DMS53 (cell line): ENCODE results near the gene HOXA1.
"Not testable (repeated sequence)": the region's sequence is repeated elsewhere in the genome, so short reads cannot be mapped to it uniquely, and the experiment has no call there.

Source experiments
- DNase-seq: peaks from one replicate; lab custom pipeline; 2025; lab: John Stamatoyannopoulos, UW

Gene HOXA1

DNA sequence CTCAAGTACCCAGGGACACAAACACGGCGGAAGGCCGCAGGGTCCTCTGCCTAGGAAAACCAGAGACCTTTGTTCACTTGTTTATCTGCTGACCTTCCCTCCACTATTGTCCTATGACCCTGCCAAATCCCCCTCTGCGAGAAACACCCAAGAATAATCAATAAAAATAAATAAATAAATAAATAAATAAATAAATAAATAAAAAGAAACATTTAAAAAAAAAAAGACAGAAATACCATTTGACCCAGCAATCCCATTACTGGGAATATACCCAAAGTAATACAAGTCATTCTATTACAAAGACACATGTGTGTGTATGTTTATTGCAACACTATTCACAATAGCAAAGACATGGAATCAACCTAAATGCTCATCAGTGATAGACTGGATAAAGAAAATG is 49.8 kb downstream of the HOXA1 start:
- DNase-seq = not testable (repeated sequence)

- not testable (repeated sequence) for DNase-seq
Measured at GRCh38 chr7:27045066-27045465, 50.7 kb downstream of the HOXA1 start.
